DND-41 (cell line): ENCODE measurements around the gene CCDC85C.

ENCODE experiments used
- ATAC-seq: fragments of 200-7000 bp; cut with Tn5 transposase; 3 replicates; pipeline ENCODE4 v1.9.1; 2021; ENCODE audit warnings: low read depth; ENCODE audit not compliant: insufficient read depth
- DNase-seq: peaks from one replicate; pipeline ENCODE4 v3.0.0-alpha.2; 2020
- H2AFZ ChIP-seq: 2 replicates; pipeline ENCODE4 v1.6.0; 2012; ENCODE audit warnings: low read depth, low read length
- H3K27ac ChIP-seq: 2 replicates; pipeline ENCODE4 v1.5.1; 2012; ENCODE audit warnings: low read length, inconsistent platforms
- H3K27me3 ChIP-seq: fragments of 200-600 bp; sonication (generic); 2 replicates; pipeline ENCODE4 v1.6.0; 2012; ENCODE audit warnings: low read length, mild to moderate bottlenecking, inconsistent platforms; ENCODE audit not compliant: insufficient read depth, poor library complexity
- H3K36me3 ChIP-seq: 2 replicates; pipeline ENCODE4 v1.5.1; 2012; ENCODE audit warnings: low read length, inconsistent platforms; ENCODE audit not compliant: insufficient read depth
- H3K4me1 ChIP-seq: 2 replicates; pipeline ENCODE4 v1.5.1; 2012; ENCODE audit warnings: mild to moderate bottlenecking, low read length; ENCODE audit not compliant: insufficient read depth
- H3K4me2 ChIP-seq: 2 replicates; pipeline ENCODE4 v1.6.0; 2012; ENCODE audit warnings: mild to moderate bottlenecking, moderate library complexity, low read length, inconsistent platforms; ENCODE audit not compliant: insufficient read depth
- H3K4me3 ChIP-seq, 2 experiments: fragments of 200-600 bp in 1 of 2; shearing (Covaris generic) in 1 of 2; 2 replicates each; pipeline ENCODE4 v1.5.1; 2012 to 2016; ENCODE audit warnings: inconsistent platforms in 2 of 2, low read length in 2 of 2, mild to moderate bottlenecking in 2 of 2, low read depth in 1 of 2, moderate library complexity in 1 of 2
- H3K79me2 ChIP-seq: 2 replicates; pipeline ENCODE4 v1.6.0; 2012; ENCODE audit warnings: low read length, inconsistent platforms; ENCODE audit not compliant: insufficient read depth
- H3K9ac ChIP-seq: 2 replicates; pipeline ENCODE4 v1.6.0; 2012; ENCODE audit warnings: low read depth, mild to moderate bottlenecking, inconsistent platforms, low read length, moderate library complexity
- H3K9me3 ChIP-seq: 2 replicates; pipeline ENCODE4 v1.5.1; 2012; ENCODE audit warnings: low read length, moderate library complexity, mild to moderate bottlenecking, inconsistent platforms; ENCODE audit not compliant: insufficient read depth, severe bottlenecking
- H4K20me1 ChIP-seq: 2 replicates; pipeline ENCODE4 v1.6.0; 2012; ENCODE audit warnings: low read length; ENCODE audit not compliant: insufficient read depth
- CTCF ChIP-seq: IDR thresholded peaks from 2 replicates; pipeline ENCODE4 v1.5.1; 2012; ENCODE audit warnings: borderline replicate concordance, low read length, moderate library complexity, mild to moderate bottlenecking; ENCODE audit not compliant: poor library complexity, severe bottlenecking; ENCODE audit errors: extremely low read depth
- EZH2 ChIP-seq: IDR thresholded peaks from 3 replicates; pipeline ENCODE4 v1.6.1; 2012; ENCODE audit warnings: borderline replicate concordance, low read depth, mild to moderate bottlenecking, moderate library complexity, low read length, inconsistent platforms; ENCODE audit not compliant: severe bottlenecking

CCDC85C gene

DNA sequence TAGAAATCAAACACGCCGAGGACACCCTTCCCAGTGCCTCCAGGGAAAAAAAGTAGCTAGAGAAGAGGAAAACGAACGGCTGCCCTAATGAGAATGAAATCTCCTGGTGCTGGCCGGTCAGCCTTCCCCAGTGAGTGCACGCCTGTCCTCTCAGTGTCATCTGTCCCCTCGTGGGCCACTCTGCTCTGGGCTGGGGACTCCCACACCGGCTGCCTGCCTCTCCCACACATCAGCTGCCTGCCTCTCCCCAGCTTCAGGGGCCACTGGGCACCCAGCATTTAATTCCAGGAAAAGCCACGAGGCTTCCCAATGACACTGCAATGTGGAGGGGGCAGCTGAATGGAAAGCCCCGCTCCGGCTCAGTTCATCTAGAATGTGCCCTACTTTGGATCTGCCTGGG lies 59.0 kb downstream of the CCDC85C start:
- TF ChIP-seq EZH2 (no peak), CTCF (no peak)
- H4K20me1 ChIP-seq: peaks cover 80% of the 10 kb centered on the region

DNA sequence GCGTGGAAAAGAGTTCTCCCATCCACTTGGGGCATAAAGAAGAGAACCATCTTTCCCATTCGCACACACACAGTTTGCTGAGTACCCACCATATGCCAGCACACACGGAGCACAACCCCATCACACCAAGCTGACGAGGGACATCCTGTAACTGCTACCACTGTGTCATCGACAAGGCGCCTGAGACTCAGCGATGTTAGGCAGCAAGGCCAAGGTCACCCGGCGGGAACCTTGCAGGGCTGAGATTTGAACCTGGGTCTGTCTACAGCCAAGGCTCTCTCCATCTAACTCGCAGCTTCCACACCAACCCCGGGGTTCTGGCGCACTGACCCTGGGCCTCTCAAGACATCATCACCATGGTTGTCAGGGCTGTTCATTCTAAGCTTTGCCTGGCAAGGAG lies 60.0 kb downstream of the CCDC85C start:
- H2AFZ ChIP-seq: no peak overlapping the region
- peaks cover 71% of the 10 kb centered on the region for H4K20me1 ChIP-seq
- no peaks in the 10 kb centered on the region for H3K27me3 ChIP-seq
- no peak overlapping the region for H3K9ac ChIP-seq
- ATAC-seq: no peak
- H3K79me2 ChIP-seq: no peaks in the 10 kb centered on the region
- no peak for DNase-seq
- no peaks in the 10 kb centered on the region for H3K36me3 ChIP-seq
- no peak overlapping the region for H3K4me3 ChIP-seq
- H3K4me1 ChIP-seq: no peaks in the 10 kb centered on the region
- TF ChIP-seq CTCF: no peak
- no peak for TF ChIP-seq EZH2
- H3K27ac ChIP-seq: no peak overlapping the region
- H3K9me3 ChIP-seq: no peaks in the 10 kb centered on the region
- no peak overlapping the region for H3K4me2 ChIP-seq

More for the DNA sequence above, 59.0 kb downstream of the CCDC85C start:
- Histone ChIP-seq H2AFZ (no peak overlapping the region), H3K36me3 (no peaks in the 10 kb centered on the region), H3K9me3 (no peaks in the 10 kb centered on the region), H3K9ac (no peak overlapping the region), H3K4me1 (no peaks in the 10 kb centered on the region), H3K79me2 (no peaks in the 10 kb centered on the region), H3K4me3 (no peak overlapping the region), H3K27me3 (no peaks in the 10 kb centered on the region), H3K27ac (no peak overlapping the region), H3K4me2 (no peak overlapping the region)
- DNase-seq: no peak
- no peak for ATAC-seq

DNA sequence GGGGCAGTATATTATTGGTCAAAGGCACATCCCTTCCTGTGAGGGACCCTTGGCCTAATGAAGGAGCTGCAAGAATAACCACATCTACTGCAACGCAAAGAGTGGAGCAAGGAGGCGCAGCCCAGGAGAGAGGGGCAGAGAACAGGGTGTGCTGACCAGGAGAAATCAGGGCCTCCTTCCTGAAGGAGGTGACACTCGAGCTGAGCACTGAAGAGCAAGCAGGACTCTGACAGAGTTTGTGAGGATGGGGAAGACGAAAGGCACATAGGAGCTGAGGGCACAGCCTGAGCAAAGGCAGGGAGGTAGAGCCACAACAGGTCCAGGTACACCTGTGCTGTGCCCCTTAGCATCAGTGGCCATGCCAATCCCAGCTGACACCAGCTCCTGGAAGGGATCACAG lies 60.6 kb downstream of the CCDC85C start:
- Histone ChIP-seq H3K79me2 (no peaks in the 10 kb centered on the region), H4K20me1 (peaks cover 70% of the 10 kb centered on the region)

More for the DNA sequence above, 60.6 kb downstream of the CCDC85C start:
- Histone ChIP-seq H3K4me3 (no peak overlapping the region), H3K9me3 (no peaks in the 10 kb centered on the region), H3K4me1 (no peaks in the 10 kb centered on the region), H3K9ac (no peak overlapping the region), H3K27me3 (no peaks in the 10 kb centered on the region), H2AFZ (no peak overlapping the region), H3K36me3 (no peaks in the 10 kb centered on the region), H3K27ac (no peak overlapping the region), H3K4me2 (no peak overlapping the region)
- TF ChIP-seq EZH2: no peak
- no peak for TF ChIP-seq CTCF
- no peak for ATAC-seq
- DNase-seq: no peak
